ENCODE measurements around the gene OVOL2. TPM values are rescaled to one million over a fixed set of nuclear protein-coding genes. Genes with fewer than 3 reads are reported as not detected.

OVOL2 gene
- total RNA-seq, 2 experiments from 2014 or later: not detected

DNA sequence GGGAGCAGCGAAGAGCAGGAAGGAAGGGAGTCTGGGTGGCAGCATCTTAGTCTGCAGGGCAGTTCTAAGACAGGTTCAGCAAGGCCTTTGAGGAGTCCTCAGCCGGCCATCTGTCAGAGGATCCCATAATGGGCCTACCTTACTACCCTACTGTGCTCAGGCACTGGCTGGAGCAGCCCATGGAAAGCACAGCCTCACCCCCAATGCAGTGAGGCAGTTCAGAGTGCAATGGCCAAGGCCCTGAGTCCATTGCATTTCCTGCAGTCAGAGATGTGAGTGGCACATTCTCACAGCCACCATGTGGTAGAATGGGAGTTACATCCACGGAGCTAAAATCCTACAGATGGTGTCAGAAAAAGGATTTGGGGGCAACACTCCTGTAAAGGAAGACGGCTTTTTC lies 19.4 kb upstream of the OVOL2 start:
- H3K9me3 ChIP-seq (ENCODE audit: low read length): no peaks in the 10 kb centered on the region
- TF ChIP-seq EZH2phosphoT487 (IDR thresholded peaks at IDR 0.05; ENCODE audit: borderline replicate concordance, low read depth, low read length): no peak
- no peak for TF ChIP-seq CTCF (conservative IDR thresholded peaks at IDR 0.05; ENCODE audit: low read length)
- POLR2A ChIA-PET: interaction anchor here (1.3 kb wide), 1 partner anchor 15 kb away, joined by 3 read pairs; no protein-coding TSS in a partner anchor
- CTCF ChIA-PET (ENCODE audit: unreplicated experiment): no interaction called here
- no peaks in the 10 kb centered on the region for H4K20me1 ChIP-seq (ENCODE audit: insufficient read depth, low read length)
- H3K79me2 ChIP-seq (ENCODE audit: insufficient read depth, low read depth, low read length): no peaks in the 10 kb centered on the region
- intact Hi-C loops (cut with micrococcal nuclease; ENCODE audit: unreplicated experiment): no loop called here
- H3K4me3 ChIP-seq (ENCODE audit: low read depth, low read length, poor library complexity, severe bottlenecking): no peak overlapping the region
- no TSS peak for BruUV-seq (replicated peaks)
- H3K4me1 ChIP-seq (ENCODE audit: insufficient read depth, low read length, poor library complexity, severe bottlenecking): no peaks in the 10 kb centered on the region
- H3K36me3 ChIP-seq (ENCODE audit: insufficient read depth, low read length): no peaks in the 10 kb centered on the region
- H3K4me2 ChIP-seq (ENCODE audit: low read length): no peak overlapping the region
- H3K27ac ChIP-seq (ENCODE audit: low read depth, low read length, poor library complexity, severe bottlenecking): no peak overlapping the region
- H3K9me2 ChIP-seq (ENCODE audit: insufficient read depth, low read length): no peaks in the 10 kb centered on the region
- no peak for DNase-seq (ENCODE audit: low spot score)
- H2AFZ ChIP-seq (ENCODE audit: low read length): no peak overlapping the region

- intact Hi-C loops (cut with micrococcal nuclease; ENCODE audit: unreplicated experiment): no loop called here
- no peak for DNase-seq (ENCODE audit: low spot score)
- Histone ChIP-seq H3K36me3 (ENCODE audit: insufficient read depth, low read length) (no peaks in the 10 kb centered on the region), H2AFZ (ENCODE audit: low read length) (no peak overlapping the region), H3K27ac (ENCODE audit: low read depth, low read length, poor library complexity, severe bottlenecking) (no peak overlapping the region), H3K9me2 (ENCODE audit: insufficient read depth, low read length) (no peaks in the 10 kb centered on the region), H3K4me2 (ENCODE audit: low read length) (no peak overlapping the region), H3K4me3 (ENCODE audit: low read depth, low read length, poor library complexity, severe bottlenecking) (no peak overlapping the region), H3K9me3 (ENCODE audit: low read length) (no peaks in the 10 kb centered on the region), H3K4me1 (ENCODE audit: insufficient read depth, low read length, poor library complexity, severe bottlenecking) (no peaks in the 10 kb centered on the region), H3K79me2 (ENCODE audit: insufficient read depth, low read depth, low read length) (no peaks in the 10 kb centered on the region), H4K20me1 (ENCODE audit: insufficient read depth, low read length) (no peaks in the 10 kb centered on the region)
- POLR2A ChIA-PET: no interaction called here
- CTCF ChIA-PET (ENCODE audit: unreplicated experiment): no interaction called here
- TF ChIP-seq EZH2phosphoT487 (IDR thresholded peaks at IDR 0.05; ENCODE audit: borderline replicate concordance, low read depth, low read length) (no peak), CTCF (conservative IDR thresholded peaks at IDR 0.05; ENCODE audit: low read length) (no peak)
- no TSS peak for BruUV-seq (replicated peaks)
Measured at GRCh38 chr20:18072532-18072931, 14.8 kb upstream of the OVOL2 start.

DNA sequence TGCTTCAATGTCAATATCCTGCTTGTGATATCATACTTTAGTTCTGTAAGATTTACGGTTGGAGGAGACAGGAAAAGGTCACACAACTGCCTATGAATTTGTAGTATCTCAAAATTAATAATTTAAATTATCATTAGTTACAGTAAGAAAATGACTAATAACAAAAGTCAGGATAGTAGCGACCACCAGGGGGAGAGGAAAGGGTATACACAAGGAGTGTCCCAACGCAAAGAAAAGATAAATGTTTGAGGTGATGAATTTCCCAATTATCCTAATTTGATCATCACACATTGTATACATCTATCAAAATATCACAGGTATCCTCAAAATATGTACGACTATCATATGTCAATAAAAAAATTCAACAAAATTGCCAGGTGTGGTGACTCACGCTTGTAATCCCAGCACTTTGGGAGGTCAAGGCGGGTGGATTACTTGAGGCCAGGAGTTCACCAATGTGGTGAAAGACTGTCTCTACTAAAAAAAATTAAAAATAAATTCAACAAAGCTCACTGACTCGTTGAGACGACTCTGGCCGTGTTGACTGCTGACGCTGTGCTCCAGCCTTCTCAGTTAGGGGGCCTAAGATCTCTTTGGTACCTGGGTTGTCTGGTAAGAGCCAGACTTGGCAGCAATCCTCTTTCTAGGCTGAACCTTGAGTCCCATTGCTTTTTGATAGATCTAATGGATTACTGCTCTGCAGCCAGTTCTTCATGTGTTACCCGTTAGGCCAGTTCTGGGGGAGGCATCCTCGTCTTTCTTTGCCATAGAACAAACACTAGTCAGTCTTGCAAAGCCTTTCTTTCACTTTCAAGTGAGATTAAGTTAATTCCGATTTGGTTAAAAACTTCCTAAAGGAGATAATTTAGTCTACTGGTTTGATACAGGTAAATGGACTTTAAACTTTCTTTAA lies 9.0 kb upstream of the OVOL2 start:
- Histone ChIP-seq H2AFZ (ENCODE audit: low read length) (no peak overlapping the region), H3K4me1 (ENCODE audit: insufficient read depth, low read length, poor library complexity, severe bottlenecking) (no peaks in the 10 kb centered on the region), H3K36me3 (ENCODE audit: insufficient read depth, low read length) (no peaks in the 10 kb centered on the region), H3K4me2 (ENCODE audit: low read length) (no peak overlapping the region), H3K9me3 (ENCODE audit: low read length) (no peaks in the 10 kb centered on the region), H3K9me2 (ENCODE audit: insufficient read depth, low read length) (no peaks in the 10 kb centered on the region), H3K79me2 (ENCODE audit: insufficient read depth, low read depth, low read length) (no peaks in the 10 kb centered on the region), H4K20me1 (ENCODE audit: insufficient read depth, low read length) (no peaks in the 10 kb centered on the region), H3K27ac (ENCODE audit: low read depth, low read length, poor library complexity, severe bottlenecking) (no peak overlapping the region), H3K4me3 (ENCODE audit: low read depth, low read length, poor library complexity, severe bottlenecking) (no peak overlapping the region)
- BruUV-seq (replicated peaks): no TSS peak
- intact Hi-C loops (cut with micrococcal nuclease; ENCODE audit: unreplicated experiment): loop anchor here (10.0 kb wide), 1 partner anchor 208 kb away; no protein-coding TSS in a partner anchor
- ChIA-PET POLR2A (no interaction called here), CTCF (ENCODE audit: unreplicated experiment) (no interaction called here)
- TF ChIP-seq EZH2phosphoT487 (IDR thresholded peaks at IDR 0.05; ENCODE audit: borderline replicate concordance, low read depth, low read length) (no peak), CTCF (conservative IDR thresholded peaks at IDR 0.05; ENCODE audit: low read length) (peak; percentile 63)
- DNase-seq (ENCODE audit: low spot score): peak; percentile 2
